Testis (tissue), 2 donors: Measurements from ENCODE around the gene NELFCD.

Experiments
- CTCF ChIP-seq, 3 experiments: fragments of 450-650 bp in 2 of 3; fragments of 200-600 bp in 1 of 3; sonication (generic) in 1 of 3; IDR thresholded peaks; one replicate each; pipeline ENCODE4 v1.5.1; 2016 to 2019; ENCODE audit warnings: antibody characterized with exemption in 3 of 3, mild to moderate bottlenecking in 2 of 3, moderate library complexity in 1 of 3
- POLR2A ChIP-seq: fragments of 450-650 bp; IDR thresholded peaks from one replicate; pipeline ENCODE4 v1.6.1; 2017; ENCODE audit warnings: antibody characterized with exemption, mild to moderate bottlenecking, moderate library complexity

GRCh38 chr20:58993332-58994248 lies 12.5 kb downstream of the NELFCD start:
- no peak for TF ChIP-seq POLR2A
- no peak for TF ChIP-seq CTCF (IDR thresholded peaks at IDR 0.05)
